Caco-2 (cell line): ENCODE results near the gene IMMP2L. TPM values are rescaled to one million over a fixed set of nuclear protein-coding genes. Genes with fewer than 3 reads are reported as not detected.

Source experiments
- BruUV-seq: library from RNA; stranded (reverse); fragments of 400-500 nt; replicated peaks from 2 replicates; lab custom pipeline; 2021; lab: Mats Ljungman, UMichigan
- CTCF ChIA-PET: fragments of 300-600 bp; sonication (Branson Sonifier 250); formaldehyde crosslinking; loops from one replicate; lab custom pipeline; 2022; ENCODE audit warnings: antibody characterized with exemption; lab: Charles Lee
- POLR2A ChIA-PET: fragments of 300-600 bp; sonication (Branson Sonifier 250); formaldehyde crosslinking; loops from one replicate; lab custom pipeline; 2022; ENCODE audit warnings: antibody characterized with exemption; lab: Charles Lee
- DNase-seq, 2 experiments: peaks; one replicate each; pipeline versions ENCODE4 v3.0.0 to v3.0.0-alpha.2; 2020 to 2022
- H3K27me3 ChIP-seq: replicated peaks from 2 replicates; pipeline ENCODE4 v1.6.0; 2011; ENCODE audit warnings: low read length; ENCODE audit not compliant: control insufficient read depth, insufficient read depth
- H3K36me3 ChIP-seq: 2 replicates; pipeline ENCODE4 v1.5.1; 2011; ENCODE audit warnings: low read length; ENCODE audit not compliant: control insufficient read depth, insufficient read depth
- H3K4me1 ChIP-seq: fragments of 250-450 bp; sonication (Bioruptor Pico); 2 replicates; pipeline ENCODE4 v1.5.1; 2020; ENCODE audit warnings: mild to moderate bottlenecking
- H3K4me3 ChIP-seq: 2 replicates; pipeline ENCODE4 v1.5.1; 2011; ENCODE audit warnings: low read depth, mild to moderate bottlenecking, control low read depth, low read length
- H3K9me3 ChIP-seq: fragments of 250-450 bp; sonication (Bioruptor Pico); 2 replicates; pipeline ENCODE4 v1.5.1; 2020; ENCODE audit warnings: mild to moderate bottlenecking, moderate library complexity
- H3K27ac Mint-ChIP-seq: one replicate; pipeline ENCODE4 v1.8.0; 2022; ENCODE audit warnings: mixed read lengths; ENCODE audit not compliant: unreplicated experiment
- H3K27me3 Mint-ChIP-seq: one replicate; pipeline ENCODE4 v1.8.0; 2022; ENCODE audit warnings: mixed read lengths; ENCODE audit not compliant: insufficient read depth, unreplicated experiment
- H3K36me3 Mint-ChIP-seq: one replicate; pipeline ENCODE4 v1.8.0; 2022; ENCODE audit warnings: mild to moderate bottlenecking, mixed read lengths; ENCODE audit not compliant: insufficient read depth, unreplicated experiment
- H3K4me1 Mint-ChIP-seq: one replicate; pipeline ENCODE4 v1.8.0; 2022; ENCODE audit warnings: low read depth, mixed read lengths; ENCODE audit not compliant: unreplicated experiment
- H3K4me3 Mint-ChIP-seq: one replicate; pipeline ENCODE4 v1.8.0; 2022; ENCODE audit warnings: mild to moderate bottlenecking, moderate library complexity, mixed read lengths; ENCODE audit not compliant: unreplicated experiment
- H3K9me3 Mint-ChIP-seq: one replicate; pipeline ENCODE4 v1.8.0; 2022; ENCODE audit warnings: mixed read lengths; ENCODE audit not compliant: unreplicated experiment
- CTCF ChIP-seq, 2 experiments: fragments of 200-600 bp in 1 of 2; IDR thresholded peaks; 1 replicate in 1 of 2; 2 replicates in 1 of 2; pipeline versions ENCODE4 v1.5.1 to v1.8.0; 2011 to 2022; ENCODE audit warnings: antibody characterized with exemption in 1 of 2, control low read depth in 1 of 2, inconsistent platforms in 1 of 2, low read depth in 1 of 2, low read length in 1 of 2, mild to moderate bottlenecking in 1 of 2, moderate library complexity in 1 of 2; ENCODE audit not compliant: insufficient read depth in 1 of 2, severe bottlenecking in 1 of 2, unreplicated experiment in 1 of 2
- intact Hi-C: fragments of 100-400 bp; cut with micrococcal nuclease; formaldehyde crosslinking; loops from one replicate; pipeline ENCODE4 v1.10.0; 2022; ENCODE audit not compliant: unreplicated experiment
- total RNA-seq: library from RNA; stranded (reverse); gene quantifications from 2 replicates; pipeline ENCODE4 v1.2.3, GENCODE V29; 2022

Gene IMMP2L
- total RNA-seq, 1 experiment from 2014 or later: 9.5 TPM

DNA sequence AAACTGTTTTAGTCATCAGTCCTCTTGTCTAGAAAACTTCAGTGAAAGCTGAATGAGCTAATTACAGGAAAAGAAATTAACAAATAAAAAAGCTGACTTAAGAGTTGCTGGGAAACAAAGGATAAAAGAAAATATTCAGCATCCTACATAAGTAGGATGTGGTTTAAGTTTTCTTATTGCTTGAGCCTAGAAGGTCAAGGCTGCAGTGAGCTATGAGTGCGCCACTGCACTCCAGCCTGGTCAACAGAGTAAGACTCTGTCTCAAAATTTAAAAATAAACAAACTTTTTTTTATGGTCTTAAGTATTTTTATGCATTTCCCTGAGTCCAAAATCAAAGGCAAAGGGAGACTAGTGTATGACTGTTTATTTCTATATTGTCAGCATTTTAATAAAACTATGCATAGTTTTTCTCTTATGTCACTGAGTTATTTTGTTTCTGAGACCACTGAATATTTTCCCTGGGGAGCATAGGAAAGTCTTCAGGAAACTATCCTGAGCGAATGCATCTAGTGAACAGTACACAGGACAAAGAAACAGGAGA, 511.3 kb downstream of the IMMP2L start:
- intact Hi-C loops: no loop called here
- POLR2A ChIA-PET: no interaction called here
- Histone ChIP-seq H3K27me3 (no peaks in the 10 kb centered on the region), H3K9me3 (no peaks in the 10 kb centered on the region), H3K36me3 (no peaks in the 10 kb centered on the region), H3K4me3 (no peak overlapping the region), H3K4me1 (no peaks in the 10 kb centered on the region)
- Mint-ChIP-seq H3K9me3 (no peaks in the 10 kb centered on the region), H3K4me3 (no peak overlapping the region), H3K4me1 (no peaks in the 10 kb centered on the region), H3K36me3 (peaks cover 5% of the 10 kb centered on the region), H3K27ac (no peak overlapping the region), H3K27me3 (no peaks in the 10 kb centered on the region)
- no peak for DNase-seq
- TF ChIP-seq CTCF (IDR thresholded peaks at IDR 0.05; ENCODE audit: insufficient read depth in 1 of 2, low read depth in 1 of 2, low read length in 1 of 2, severe bottlenecking in 1 of 2, unreplicated experiment in 1 of 2): no peak
- no TSS peak for BruUV-seq
- CTCF ChIA-PET: no interaction called here

- no peak for DNase-seq
- BruUV-seq: no TSS peak
Observed at GRCh38 chr7:111049971-111050680, 512.2 kb downstream of the IMMP2L start.

DNA sequence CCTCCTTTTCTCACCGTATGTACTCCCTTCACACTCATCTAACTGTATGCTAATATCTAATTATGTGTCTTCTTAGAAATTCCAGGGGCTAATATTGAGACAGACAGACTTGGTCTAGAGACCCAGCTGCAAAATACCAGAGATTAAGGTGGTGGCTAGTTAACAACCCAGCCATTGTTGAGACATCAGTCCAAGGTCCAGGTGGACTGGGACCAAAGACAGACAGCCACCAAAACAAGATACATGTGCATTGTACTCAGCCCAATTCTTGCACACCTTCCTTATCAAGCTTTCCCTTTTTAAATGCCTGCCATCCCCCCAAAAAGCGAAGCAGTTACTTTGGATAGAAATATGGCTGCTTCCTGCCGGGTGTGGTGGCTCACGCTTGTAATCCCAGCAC, 514.7 kb downstream of the IMMP2L start:
- BruUV-seq: no TSS peak
- H3K36me3 ChIP-seq: no peaks in the 10 kb centered on the region
- H3K9me3 ChIP-seq: no peaks in the 10 kb centered on the region
- no peaks in the 10 kb centered on the region for H3K4me1 Mint-ChIP-seq
- peaks cover 5% of the 10 kb centered on the region for H3K36me3 Mint-ChIP-seq
- intact Hi-C loops: no loop called here
- no peak for TF ChIP-seq CTCF (IDR thresholded peaks at IDR 0.05; ENCODE audit: insufficient read depth in 1 of 2, low read depth in 1 of 2, low read length in 1 of 2, severe bottlenecking in 1 of 2, unreplicated experiment in 1 of 2)
- DNase-seq: no peak
- POLR2A ChIA-PET: interaction anchor here (0.6 kb wide), 1 partner anchor 16 kb away, joined by 3 read pairs; no protein-coding TSS in a partner anchor
- H3K4me3 ChIP-seq: no peak overlapping the region
- no peaks in the 10 kb centered on the region for H3K9me3 Mint-ChIP-seq
- no peaks in the 10 kb centered on the region for H3K27me3 ChIP-seq
- H3K27ac Mint-ChIP-seq: no peak overlapping the region
- no peak overlapping the region for H3K4me3 Mint-ChIP-seq
- CTCF ChIA-PET: no interaction called here
- no peaks in the 10 kb centered on the region for H3K27me3 Mint-ChIP-seq
- no peaks in the 10 kb centered on the region for H3K4me1 ChIP-seq

More at GRCh38 chr7:111049971-111050680, 512.2 kb downstream of the IMMP2L start:
- H3K9me3 Mint-ChIP-seq: no peaks in the 10 kb centered on the region
- peaks cover 5% of the 10 kb centered on the region for H3K36me3 Mint-ChIP-seq
- ChIA-PET CTCF (no interaction called here), POLR2A (no interaction called here)
- Histone ChIP-seq H3K36me3 (no peaks in the 10 kb centered on the region), H3K27me3 (no peaks in the 10 kb centered on the region), H3K4me3 (no peak overlapping the region), H3K4me1 (no peaks in the 10 kb centered on the region), H3K9me3 (no peaks in the 10 kb centered on the region)
- TF ChIP-seq CTCF (IDR thresholded peaks at IDR 0.05; ENCODE audit: insufficient read depth in 1 of 2, low read depth in 1 of 2, low read length in 1 of 2, severe bottlenecking in 1 of 2, unreplicated experiment in 1 of 2): no peak
- intact Hi-C loops: no loop called here
- no peaks in the 10 kb centered on the region for H3K4me1 Mint-ChIP-seq
- no peaks in the 10 kb centered on the region for H3K27me3 Mint-ChIP-seq
- no peak overlapping the region for H3K27ac Mint-ChIP-seq
- H3K4me3 Mint-ChIP-seq: no peak overlapping the region
